ENCODE measurements around the gene BACE2. TPM values are rescaled to one million over a fixed set of nuclear protein-coding genes. Genes with fewer than 3 reads are reported as not detected.
A peak's percentile ranks its signal among the peaks of the same experiment; 100 is the strongest.

BACE2 gene
- total and polyA plus RNA-seq, 2 experiments from 2014 or later, result 8.8 to 17.5 TPM

DNA sequence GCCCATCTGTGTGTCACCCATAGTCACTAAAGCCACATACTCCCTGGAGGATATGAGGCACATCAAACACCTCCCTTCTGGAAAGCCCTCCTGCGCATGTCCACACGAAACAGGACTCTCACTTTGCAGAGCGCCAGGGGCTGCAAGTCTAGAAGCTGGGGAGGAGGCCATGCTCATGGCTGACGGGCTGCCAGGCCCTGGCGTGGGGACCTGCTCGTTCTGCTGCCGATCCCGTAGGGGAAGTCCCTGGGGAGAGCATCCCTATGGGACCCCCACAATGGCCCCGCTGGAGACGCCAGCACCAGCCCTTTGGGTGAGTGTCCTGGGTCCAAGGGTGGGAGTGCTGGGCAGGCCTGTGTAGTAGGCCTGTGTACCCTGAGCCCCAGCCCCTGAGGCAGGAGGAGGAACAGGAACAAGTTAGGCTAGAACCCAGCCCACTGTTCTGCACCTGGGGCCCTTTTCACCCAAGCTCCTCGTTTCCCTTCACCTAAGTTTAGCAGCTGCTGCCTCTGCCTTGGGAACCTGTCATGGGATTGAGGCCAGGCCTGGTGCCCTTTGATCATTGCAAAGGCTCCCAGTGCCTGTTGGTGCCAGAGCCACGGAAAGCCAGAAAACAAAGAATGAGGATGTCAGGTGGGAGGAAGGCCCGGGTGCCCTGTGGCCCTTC, 158.6 kb downstream of the BACE2 start:
- TF ChIP-seq, protein P1, sequence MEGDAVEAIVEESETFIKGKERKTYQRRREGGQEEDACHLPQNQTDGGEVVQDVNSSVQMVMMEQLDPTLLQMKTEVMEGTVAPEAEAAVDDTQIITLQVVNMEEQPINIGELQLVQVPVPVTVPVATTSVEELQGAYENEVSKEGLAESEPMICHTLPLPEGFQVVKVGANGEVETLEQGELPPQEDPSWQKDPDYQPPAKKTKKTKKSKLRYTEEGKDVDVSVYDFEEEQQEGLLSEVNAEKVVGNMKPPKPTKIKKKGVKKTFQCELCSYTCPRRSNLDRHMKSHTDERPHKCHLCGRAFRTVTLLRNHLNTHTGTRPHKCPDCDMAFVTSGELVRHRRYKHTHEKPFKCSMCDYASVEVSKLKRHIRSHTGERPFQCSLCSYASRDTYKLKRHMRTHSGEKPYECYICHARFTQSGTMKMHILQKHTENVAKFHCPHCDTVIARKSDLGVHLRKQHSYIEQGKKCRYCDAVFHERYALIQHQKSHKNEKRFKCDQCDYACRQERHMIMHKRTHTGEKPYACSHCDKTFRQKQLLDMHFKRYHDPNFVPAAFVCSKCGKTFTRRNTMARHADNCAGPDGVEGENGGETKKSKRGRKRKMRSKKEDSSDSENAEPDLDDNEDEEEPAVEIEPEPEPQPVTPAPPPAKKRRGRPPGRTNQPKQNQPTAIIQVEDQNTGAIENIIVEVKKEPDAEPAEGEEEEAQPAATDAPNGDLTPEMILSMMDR (IDR thresholded peaks at IDR 0.05; ENCODE audit: low read depth, low read length), result no peak
- Histone ChIP-seq H3K27ac (no peak overlapping the region), H3K4me3 (no peak overlapping the region), H3K27me3 (no peaks in the 10 kb centered on the region), H3K4me1 (ENCODE audit: low read depth) (no peaks in the 10 kb centered on the region), H3K9me3 (ENCODE audit: low read depth) (no peaks in the 10 kb centered on the region), H3K36me3 (no peaks in the 10 kb centered on the region)
- no peak for DNase-seq (ENCODE audit: low read depth in 1 of 2, low spot score in 1 of 2)

DNA sequence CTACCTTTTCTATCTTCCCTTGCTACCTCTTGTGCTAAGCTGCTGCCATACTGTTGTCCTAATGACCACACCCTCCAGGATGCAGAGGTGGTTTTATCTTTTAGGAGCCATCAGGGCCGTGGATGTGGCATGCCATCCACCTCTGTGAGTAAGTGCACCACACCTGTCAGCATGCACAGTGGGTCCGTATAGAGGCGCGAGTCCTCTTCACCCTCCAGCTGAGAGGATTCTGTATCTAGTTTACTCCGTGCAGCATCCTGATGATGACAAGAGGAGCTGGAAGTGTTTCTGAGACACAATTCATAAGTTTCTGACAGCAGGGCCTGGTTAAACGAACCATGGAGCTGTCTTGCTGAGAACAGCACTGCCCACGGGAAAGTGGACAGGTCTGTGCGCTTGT, 159.8 kb downstream of the BACE2 start:
- no peaks in the 10 kb centered on the region for H3K9me3 ChIP-seq (ENCODE audit: low read depth)
- no peaks in the 10 kb centered on the region for H3K36me3 ChIP-seq
- no peaks in the 10 kb centered on the region for H3K27me3 ChIP-seq
- TF ChIP-seq, protein P1 (IDR thresholded peaks at IDR 0.05; ENCODE audit: low read depth, low read length), result no peak
- no peak for DNase-seq (ENCODE audit: low read depth in 1 of 2, low spot score in 1 of 2)
- no peak overlapping the region for H3K4me3 ChIP-seq
- no peaks in the 10 kb centered on the region for H3K4me1 ChIP-seq (ENCODE audit: low read depth)
- no peak overlapping the region for H3K27ac ChIP-seq

DNA sequence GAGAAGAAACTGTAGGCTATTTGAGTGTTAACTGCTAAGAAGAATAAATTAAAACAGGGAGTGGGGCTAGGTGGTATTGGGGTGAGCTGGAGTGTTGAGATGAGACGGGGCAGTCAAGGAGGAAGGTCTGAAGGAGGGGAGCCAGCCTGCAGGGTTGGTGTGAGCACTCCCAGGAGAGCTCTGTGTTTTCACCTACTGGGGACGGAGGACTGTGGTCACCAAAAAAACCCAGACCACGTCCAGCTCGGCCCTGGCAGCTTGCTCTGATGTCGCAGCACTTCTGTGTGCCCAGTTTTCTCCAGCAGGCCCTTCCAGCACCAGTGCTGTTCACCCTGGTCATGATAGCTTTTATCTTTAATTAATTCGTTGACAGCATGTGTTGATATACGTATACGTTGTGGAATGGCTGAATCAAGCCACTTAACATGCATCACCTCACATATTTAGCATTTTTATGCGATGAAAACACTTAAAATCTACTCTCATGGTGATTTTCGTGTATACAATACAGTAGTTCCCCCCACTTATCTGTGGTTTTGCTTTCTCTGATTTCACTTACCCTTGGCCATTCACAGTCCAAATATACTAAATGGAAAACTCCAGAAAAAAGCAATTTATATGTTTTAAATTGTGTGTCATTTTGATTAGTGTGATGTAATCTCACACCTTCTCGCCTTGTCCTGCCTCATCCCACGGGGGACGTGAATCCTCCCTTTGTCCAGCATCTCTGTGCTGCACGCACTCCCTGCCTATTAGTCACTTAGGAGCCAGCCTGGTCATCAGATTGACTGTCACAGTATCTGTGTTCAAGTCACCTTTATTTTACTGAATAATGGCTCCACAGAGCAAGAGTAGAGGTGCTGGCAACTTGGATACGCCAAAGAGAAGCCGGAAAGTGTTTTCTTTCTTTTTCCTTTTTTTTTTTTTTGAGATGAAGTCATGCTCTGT, 161.0 kb downstream of the BACE2 start:
- DNase-seq (ENCODE audit: low read depth in 1 of 2, low spot score in 1 of 2), result peak in 1 of 2 donors; percentile 44
- H3K4me3 ChIP-seq, result no peak overlapping the region
- no peaks in the 10 kb centered on the region for H3K27me3 ChIP-seq
- H3K36me3 ChIP-seq, result no peaks in the 10 kb centered on the region
- H3K27ac ChIP-seq, result no peak overlapping the region
- H3K9me3 ChIP-seq (ENCODE audit: low read depth), result no peaks in the 10 kb centered on the region
- TF ChIP-seq, protein P1 (IDR thresholded peaks at IDR 0.05; ENCODE audit: low read depth, low read length), result no peak
- no peaks in the 10 kb centered on the region for H3K4me1 ChIP-seq (ENCODE audit: low read depth)

Other genes with a start within 250 kb of the BACE2 start
- gene FAM3B, start 148.6 kb downstream of the BACE2 start, total RNA-seq, result not detected in 2 replicates
- not detected in 2 replicates for gene FAM3B, start 148.6 kb downstream of the BACE2 start, polyA plus RNA-seq
- 2.3 TPM in 1 of 2 replicates, not detected in the other for gene MX2, start 193.9 kb downstream of the BACE2 start, total RNA-seq
- gene MX2, start 193.9 kb downstream of the BACE2 start, polyA plus RNA-seq, result 0.28 and 0.46 TPM in 2 replicates